Small intestine (tissue), 7 donors: ENCODE measurements around the gene SELENOT. TPM values are rescaled to one million over a fixed set of nuclear protein-coding genes. Genes with fewer than 3 reads are reported as not detected.
"Not testable (repeated sequence)": the region's sequence is repeated elsewhere in the genome, so short reads cannot be mapped to it uniquely, and the experiment has no call there.

Experiments used
- DNase-seq, 2 donors: peaks; one replicate each; pipeline versions ENCODE4 v3.0.0 to v3.0.0-alpha.2; 2013
- FAIRE-seq: peaks from 2 replicates; lab custom pipeline; 2012; peaks lifted over from hg19 to GRCh38; lab: Jason Lieb, UNC
- H3K27ac ChIP-seq, 3 donors: one replicate each; pipeline ENCODE4 v1.5.1; 2013; ENCODE audit warnings: low read length in 2 of 3, mild to moderate bottlenecking in 2 of 3, control low read depth in 1 of 3, inconsistent platforms in 1 of 3, low read depth in 1 of 3, moderate library complexity in 1 of 3
- H3K27me3 ChIP-seq, 3 donors: one replicate each; pipeline ENCODE4 v1.6.1; 2013; ENCODE audit warnings: low read length in 3 of 3, inconsistent platforms in 1 of 3; ENCODE audit not compliant: control insufficient read depth in 3 of 3, insufficient read depth in 3 of 3
- H3K36me3 ChIP-seq, 3 donors: one replicate each; pipeline ENCODE4 v1.6.1; 2013; ENCODE audit warnings: low read length in 3 of 3, inconsistent platforms in 1 of 3, low read depth in 1 of 3, mild to moderate bottlenecking in 1 of 3, moderate library complexity in 1 of 3; ENCODE audit not compliant: control insufficient read depth in 3 of 3, insufficient read depth in 2 of 3
- H3K4me1 ChIP-seq, 3 donors: one replicate each; pipeline ENCODE4 v1.6.1; 2013; ENCODE audit warnings: low read length in 2 of 3, inconsistent platforms in 1 of 3, low read depth in 1 of 3, mild to moderate bottlenecking in 1 of 3, moderate library complexity in 1 of 3; ENCODE audit not compliant: control insufficient read depth in 3 of 3, insufficient read depth in 2 of 3
- H3K4me3 ChIP-seq, 3 donors: one replicate each; pipeline ENCODE4 v1.5.1; 2013; ENCODE audit warnings: low read length in 3 of 3, control low read depth in 1 of 3, inconsistent platforms in 1 of 3, low read depth in 1 of 3, mild to moderate bottlenecking in 1 of 3, moderate library complexity in 1 of 3
- H3K9me3 ChIP-seq, 2 donors: one replicate each; pipeline ENCODE4 v1.6.1; 2013; ENCODE audit warnings: low read depth in 1 of 2, low read length in 1 of 2; ENCODE audit not compliant: control insufficient read depth in 2 of 2, insufficient read depth in 1 of 2
- WGBS, 3 donors: extraction: QIAGEN DNeasy Blood & Tissue Kit; methylation state at CpG; one replicate each; pipeline ENCODE4 v1.1.7; 2013; 5-methylcytosine and 5-hydroxymethylcytosine counted together
- polyA plus RNA-seq, 4 donors: library from polyadenylated mRNA; stranded (reverse) in 3 of 4; unstranded in 1 of 4; fragments of 200-250 nt in 3 of 4; fragments of 120-200 nt in 1 of 4; gene quantifications; one replicate each; pipeline versions ENCODE4 v1.2.1 to v1.2.3, GENCODE V29; 2013
- donor health status: healthy with polysubstance abuse.
- donor health status: control.
- donor health status: control.
- donor health status: Bipolar disorder and iron deficiency.
- donor health status: healthy.

Gene SELENOT
- polyA plus RNA-seq, 4 donors, result 41.6 to 86.3 (median 75.9) TPM

DNA sequence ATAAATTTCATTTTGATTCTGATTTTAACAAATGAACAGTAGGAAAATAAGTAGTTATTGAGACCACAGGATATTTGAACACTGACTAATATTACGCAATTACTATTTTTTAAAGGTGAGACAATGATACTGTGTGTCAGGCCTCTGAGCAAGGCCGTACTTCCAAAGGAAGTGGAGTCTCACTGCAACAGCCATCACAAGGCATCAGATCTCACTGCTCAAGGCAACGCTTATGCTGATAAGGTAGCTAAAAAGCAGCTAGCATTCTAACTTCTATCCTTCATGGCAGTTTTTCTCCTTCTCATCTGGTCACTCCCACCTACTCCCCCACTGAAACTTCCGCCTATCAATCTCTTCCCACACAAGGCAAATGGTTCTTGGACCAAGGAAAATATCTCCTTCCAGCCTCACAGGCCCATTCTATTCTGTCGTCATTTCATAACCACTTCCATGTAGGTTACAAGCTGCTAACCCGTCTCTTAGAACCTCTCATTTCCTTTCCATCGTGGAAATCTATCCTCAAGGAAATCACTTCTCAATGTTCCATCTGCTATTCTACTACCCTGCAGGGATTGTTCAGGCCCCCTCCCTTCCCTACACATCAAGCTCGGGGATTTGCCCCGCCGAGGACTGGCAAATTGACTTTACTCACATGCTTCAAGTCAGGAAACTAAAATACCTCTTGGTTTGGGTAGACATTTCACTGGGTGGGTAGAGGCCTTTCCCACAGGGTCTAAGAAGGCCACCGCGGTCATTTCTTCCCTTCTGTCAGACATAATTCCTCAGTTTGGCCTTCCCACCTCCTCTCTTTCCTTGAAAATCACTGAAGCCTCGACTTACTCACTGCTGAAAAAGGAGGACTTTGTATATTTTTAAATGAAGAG is 2.2 kb upstream of the SELENOT start:
- not testable (repeated sequence) for H3K4me3 ChIP-seq, DNase-seq, H3K9me3 ChIP-seq, H3K36me3 ChIP-seq, H3K4me1 ChIP-seq, FAIRE-seq, H3K27me3 ChIP-seq, H3K27ac ChIP-seq
- 84 to 94% (median 85%) methylated on average over 13 of the region's 13 CpGs for WGBS, 3 donors

GRCh38 chr3:150602426-150603152 is 532 bp upstream of the SELENOT start:
- Histone ChIP-seq H3K9me3 (no peaks in the 10 kb centered on the region), H3K27ac (peak overlapping the region; percentile 94 to 99 (median 97)), H3K4me1 (peaks cover 4 to 5% (median 4%) of the 10 kb centered on the region in 3 donors), H3K27me3 (no peaks in the 10 kb centered on the region), H3K36me3 (peaks cover 0 to 9% (median 0%) of the 10 kb centered on the region in 3 donors), H3K4me3 (peak overlapping the region; percentile 58 to 91 (median 72))
- DNase-seq, result peak in 1 of 2 donors; percentile 9
- WGBS, 3 donors, result 9 to 21% (median 10%) methylated on average over 6 of the region's 6 CpGs
- no peak for FAIRE-seq

DNA sequence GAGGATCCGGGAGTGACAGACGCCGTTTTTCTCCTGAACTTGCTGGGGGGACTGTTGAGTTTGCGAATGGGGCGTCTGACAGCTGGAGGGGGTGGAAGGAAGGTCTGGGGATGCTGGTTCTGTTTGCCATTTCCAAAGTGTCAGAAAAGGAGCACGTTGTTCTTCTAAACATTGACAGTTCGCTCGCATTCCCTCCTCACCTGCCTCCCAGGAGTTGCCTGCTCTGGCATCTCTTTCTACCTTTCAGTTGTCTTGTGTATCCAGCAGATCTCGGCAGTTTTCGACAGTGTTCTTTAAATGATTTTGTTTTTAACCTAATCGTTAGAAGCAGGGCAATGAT is 829 bp downstream of the SELENOT start:
- Histone ChIP-seq H3K27me3 (no peaks in the 10 kb centered on the region), H3K4me3 (peak overlapping the region; percentile 58 to 91 (median 72)), H3K27ac (peak overlapping the region; percentile 94 to 99 (median 97)), H3K36me3 (peaks cover 0 to 7% (median 0%) of the 10 kb centered on the region in 3 donors), H3K9me3 (no peaks in the 10 kb centered on the region), H3K4me1 (peaks cover 4 to 11% (median 6%) of the 10 kb centered on the region in 3 donors)
- FAIRE-seq (no peak), DNase-seq (no peak)
- WGBS, 3 donors, result 0 to 1% (median 0%) methylated on average over 11 of the region's 11 CpGs

GRCh38 chr3:150605998-150606641 is 3.0 kb downstream of the SELENOT start:
- H3K4me1 ChIP-seq, result peaks cover 4 to 19% (median 6%) of the 10 kb centered on the region in 3 donors
- peak overlapping the region in 1 of 3 donors; percentile 54 for H3K27ac ChIP-seq
- no peak for DNase-seq
- WGBS, 3 donors, result 62 to 77% (median 74%) methylated on average over 9 of the region's 9 CpGs
- H3K9me3 ChIP-seq, result no peaks in the 10 kb centered on the region
- no peak overlapping the region for H3K4me3 ChIP-seq
- FAIRE-seq, result no peak
- no peaks in the 10 kb centered on the region for H3K27me3 ChIP-seq
- H3K36me3 ChIP-seq, result peaks cover 0 to 11% (median 0%) of the 10 kb centered on the region in 3 donors

DNA sequence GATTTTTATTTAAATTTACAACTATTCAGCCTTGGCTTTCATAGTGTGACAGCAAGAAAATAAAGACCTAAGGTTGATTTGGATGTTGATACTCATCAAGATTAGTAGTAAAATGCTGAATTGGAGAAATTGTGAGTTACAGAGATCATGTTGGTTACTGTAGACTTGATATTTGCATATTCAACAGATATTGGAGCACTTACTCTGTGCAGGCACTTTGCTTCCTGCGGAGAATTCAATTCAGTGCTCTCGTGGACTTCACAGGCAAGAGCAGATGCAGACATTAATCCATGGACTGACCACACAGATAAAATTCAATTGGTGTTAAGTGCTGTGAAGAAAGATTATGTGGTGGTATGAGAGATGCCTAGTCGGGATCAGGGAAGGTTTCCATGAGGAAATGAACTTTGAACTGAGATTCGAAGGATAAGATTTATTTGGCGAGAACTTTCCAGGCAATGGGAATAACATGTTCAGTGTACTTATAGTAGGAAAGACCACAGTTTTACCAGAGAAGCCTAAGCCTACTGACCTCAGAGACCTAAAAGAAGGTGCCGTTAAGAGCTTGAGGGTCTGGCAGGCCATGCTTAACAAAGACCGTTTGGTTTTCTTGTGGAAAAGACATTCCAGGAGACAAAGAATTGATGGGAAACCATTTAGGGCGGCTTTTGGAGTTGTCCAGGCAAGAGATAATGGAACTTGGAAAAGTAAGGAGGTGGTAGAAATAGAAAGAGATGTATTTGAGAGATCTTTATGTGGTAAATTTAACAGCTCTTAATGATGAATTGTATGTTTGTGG is 4.3 kb downstream of the SELENOT start:
- H3K27me3 ChIP-seq, result no peaks in the 10 kb centered on the region
- H3K9me3 ChIP-seq, result no peaks in the 10 kb centered on the region
- H3K4me3 ChIP-seq, result no peak overlapping the region
- no peak for FAIRE-seq
- peak; percentile 8 to 81 for DNase-seq
- 42 to 63% (median 57%) methylated on average over 8 of the region's 8 CpGs for WGBS, 3 donors
- peaks cover 0 to 18% (median 0%) of the 10 kb centered on the region in 3 donors for H3K36me3 ChIP-seq
- H3K4me1 ChIP-seq, result peaks cover 4 to 18% (median 6%) of the 10 kb centered on the region in 3 donors
- peak overlapping the region in 2 of 3 donors; percentile 24 to 50 for H3K27ac ChIP-seq

DNA sequence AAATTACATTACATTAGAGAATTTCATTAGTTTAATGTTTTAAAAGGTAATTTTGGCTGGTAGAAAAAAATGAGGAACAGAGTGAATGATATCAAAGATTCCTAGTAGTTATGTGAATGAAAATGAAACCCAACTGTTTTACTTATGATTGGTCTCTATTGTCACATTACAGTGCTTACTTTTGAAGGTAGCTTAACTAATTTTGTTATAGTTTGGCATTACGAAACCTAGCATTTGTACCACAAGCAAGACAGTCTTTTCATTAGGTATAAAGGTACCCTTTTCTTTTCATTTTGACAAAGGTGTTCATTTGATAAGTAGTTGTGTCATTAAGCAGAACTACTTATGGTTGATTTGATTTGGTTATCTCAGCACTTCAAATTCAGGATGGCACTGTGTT is 6.9 kb downstream of the SELENOT start:
- WGBS, 3 donors, result 0% methylated on average over 1 of the region's 1 CpG
- FAIRE-seq, result no peak
- peaks cover 4 to 17% (median 6%) of the 10 kb centered on the region in 3 donors for H3K4me1 ChIP-seq

GRCh38 chr3:150610785-150611184 is 7.7 kb downstream of the SELENOT start:
- no peak for DNase-seq
- H3K4me1 ChIP-seq, result peaks cover 4 to 17% (median 6%) of the 10 kb centered on the region in 3 donors
- no peaks in the 10 kb centered on the region for H3K9me3 ChIP-seq
- H3K36me3 ChIP-seq, result peaks cover 0 to 20% (median 0%) of the 10 kb centered on the region in 3 donors
- H3K27ac ChIP-seq, result no peak overlapping the region
- H3K27me3 ChIP-seq, result no peaks in the 10 kb centered on the region
- no peak overlapping the region for H3K4me3 ChIP-seq
- 54 to 68% (median 67%) methylated on average over 1 of the region's 1 CpG for WGBS, 3 donors
- no peak for FAIRE-seq

More for the DNA sequence above, 6.9 kb downstream of the SELENOT start:
- Histone ChIP-seq H3K36me3 (peaks cover 0 to 20% (median 0%) of the 10 kb centered on the region in 3 donors), H3K27ac (no peak overlapping the region), H3K9me3 (no peaks in the 10 kb centered on the region), H3K4me3 (no peak overlapping the region), H3K27me3 (no peaks in the 10 kb centered on the region)
- no peak for DNase-seq
